CD4-positive, alpha-beta memory T cell (primary cell): ENCODE data around the gene MCM3AP. TPM values are rescaled to one million over a fixed set of nuclear protein-coding genes. Genes with fewer than 3 reads are reported as not detected.

Experiments
- CTCF ChIA-PET: fragments of 350-600 bp; sonication (Branson Sonifier 250); formaldehyde crosslinking; loops from one replicate; lab custom pipeline; 2021; ENCODE audit warnings: inconsistent platforms; ENCODE audit not compliant: partially characterized antibody; lab: Charles Lee
- POLR2A ChIA-PET: fragments of 350-600 bp; sonication (Branson Sonifier 250); formaldehyde crosslinking; loops from one replicate; lab custom pipeline; 2021; ENCODE audit not compliant: partially characterized antibody; lab: Charles Lee
- DNase-seq, 5 donors: peaks; one replicate each; pipeline versions ENCODE4 v3.0.0 to v3.0.0-alpha.2; 2020 to 2022; ENCODE audit warnings: mixed read lengths in 1 of 5
- H3K27ac ChIP-seq: one replicate; pipeline ENCODE4 v1.7.0; 2013; ENCODE audit warnings: low read depth, low read length
- H3K27me3 ChIP-seq: 2 replicates; pipeline ENCODE4 v1.7.0; 2013; ENCODE audit warnings: mild to moderate bottlenecking, low read length, moderate library complexity; ENCODE audit not compliant: insufficient read depth
- H3K36me3 ChIP-seq: 2 replicates; pipeline ENCODE4 v1.7.0; 2013; ENCODE audit warnings: mild to moderate bottlenecking, low read length, moderate library complexity; ENCODE audit not compliant: insufficient read depth
- H3K4me1 ChIP-seq: 2 replicates; pipeline ENCODE4 v1.7.0; 2013; ENCODE audit warnings: mild to moderate bottlenecking, low read length, moderate library complexity; ENCODE audit not compliant: insufficient read depth
- H3K4me3 ChIP-seq, 2 donors: one replicate each; pipeline ENCODE4 v1.7.0; 2013; ENCODE audit warnings: low read length in 2 of 2, mild to moderate bottlenecking in 1 of 2
- H3K9me3 ChIP-seq, 2 donors: one replicate each; pipeline ENCODE4 v1.7.0; 2013; ENCODE audit warnings: low read length in 2 of 2, control low read depth in 1 of 2; ENCODE audit not compliant: control insufficient read depth in 1 of 2
- H3K27ac Mint-ChIP-seq, 7 donors: one replicate each; pipeline ENCODE4 v1.8.0; 2020 to 2021; ENCODE audit warnings: mixed read lengths in 7 of 7, mild to moderate bottlenecking in 6 of 7, inconsistent platforms in 3 of 7, moderate library complexity in 3 of 7
- H3K27me3 Mint-ChIP-seq, 2 donors: one replicate each; pipeline ENCODE4 v1.8.0; 2020 to 2021; ENCODE audit warnings: mixed read lengths in 2 of 2
- H3K36me3 Mint-ChIP-seq, 2 donors: one replicate each; pipeline ENCODE4 v1.8.0; 2020 to 2021; ENCODE audit warnings: mixed read lengths in 2 of 2, inconsistent platforms in 1 of 2, mild to moderate bottlenecking in 1 of 2
- H3K4me1 Mint-ChIP-seq, 4 donors: one replicate each; pipeline ENCODE4 v1.8.0; 2020 to 2021; ENCODE audit warnings: mixed read lengths in 4 of 4, mild to moderate bottlenecking in 1 of 4
- H3K4me3 Mint-ChIP-seq, 8 donors: one replicate each; pipeline ENCODE4 v1.8.0; 2020 to 2021; ENCODE audit warnings: mixed read lengths in 8 of 8, mild to moderate bottlenecking in 7 of 8, moderate library complexity in 6 of 8, inconsistent platforms in 3 of 8
- H3K9me3 Mint-ChIP-seq, 8 donors: one replicate each; pipeline ENCODE4 v1.8.0; 2020 to 2021; ENCODE audit warnings: mixed read lengths in 8 of 8, mild to moderate bottlenecking in 5 of 8, inconsistent platforms in 3 of 8, moderate library complexity in 1 of 8
- intact Hi-C: fragments of 100-400 bp; cut with micrococcal nuclease; formaldehyde crosslinking; loops from one replicate; pipeline ENCODE4 v1.15.1; 2023
- polyA plus RNA-seq, 2 donors: library from polyadenylated mRNA; unstranded; fragments of 300-500 nt; fragmentation: Illumina TruSeq; gene quantifications; one replicate each; pipeline ENCODE4 v1.2.3, GENCODE V29; 2021
- total RNA-seq, 2 experiments: library from RNA; stranded (reverse); gene quantifications; one replicate each; pipeline ENCODE4 v1.2.3, GENCODE V29; 2021

MCM3AP gene
- total and polyA plus RNA-seq, 4 experiments from 2014 or later = 14.9 to 168 (median 100) TPM

GRCh38 chr21:46299167-46299566 is 13.8 kb upstream of the MCM3AP start:
- intact Hi-C loops = no loop called here
- Mint-ChIP-seq H3K36me3 (peaks cover 0 to 3% of the 10 kb centered on the region in 2 donors), H3K4me1 (peaks cover 4 to 13% (median 10%) of the 10 kb centered on the region in 4 donors)

GRCh38 chr21:46297338-46298271 is 12.2 kb upstream of the MCM3AP start:
- Mint-ChIP-seq H3K36me3 (no peaks in the 10 kb centered on the region), H3K9me3 (peaks cover 0 to 3% (median 0%) of the 10 kb centered on the region in 8 donors), H3K27me3 (no peaks in the 10 kb centered on the region), H3K27ac (peak overlapping the region in 4 of 7 donors; percentile 32 to 89 (median 73)), H3K4me3 (peak overlapping the region; percentile 66 to 85 (median 80)), H3K4me1 (peaks cover 4 to 13% (median 10%) of the 10 kb centered on the region in 4 donors)
- H3K4me1 ChIP-seq = peaks cover 6% of the 10 kb centered on the region
- no peaks in the 10 kb centered on the region for H3K36me3 ChIP-seq
- ChIA-PET CTCF (interaction anchor here (0.9 kb wide), 1 partner anchor 13 kb away, joined by 3 read pairs; no protein-coding TSS in a partner anchor), POLR2A (interaction anchor here (1.8 kb wide), 1 partner anchor 12 kb away, joined by 9 read pairs; the partner anchor contains the start of genes MCM3AP and YBEY)
- H3K27me3 ChIP-seq = no peaks in the 10 kb centered on the region
- intact Hi-C loops = no loop called here
- H3K27ac ChIP-seq = no peak overlapping the region
- H3K4me3 ChIP-seq = peak overlapping the region in 1 of 2 donors; percentile 32
- H3K9me3 ChIP-seq = no peaks in the 10 kb centered on the region
- peak in 2 of 5 donors; percentile 10 to 13 for DNase-seq

More at GRCh38 chr21:46299167-46299566, 13.8 kb upstream of the MCM3AP start:
- POLR2A ChIA-PET = no interaction called here
- peak overlapping the region in 1 of 8 donors; percentile 49 for H3K4me3 Mint-ChIP-seq
- H3K27ac Mint-ChIP-seq = no peak overlapping the region
- Histone ChIP-seq H3K27ac (no peak overlapping the region), H3K9me3 (no peaks in the 10 kb centered on the region), H3K27me3 (no peaks in the 10 kb centered on the region), H3K36me3 (no peaks in the 10 kb centered on the region), H3K4me3 (no peak overlapping the region), H3K4me1 (peaks cover 6% of the 10 kb centered on the region)
- CTCF ChIA-PET = interaction anchor here (0.9 kb wide), 1 partner anchor 15 kb away, joined by 3 read pairs; no protein-coding TSS in a partner anchor
- no peak for DNase-seq
- no peaks in the 10 kb centered on the region for H3K27me3 Mint-ChIP-seq
- H3K9me3 Mint-ChIP-seq = peaks cover 0 to 3% (median 0%) of the 10 kb centered on the region in 8 donors

GRCh38 chr21:46295996-46296752 is 10.8 kb upstream of the MCM3AP start:
- intact Hi-C loops = loop anchor here (1.0 kb wide), 1 partner anchor 10 kb away; the partner anchor contains the start of gene YBEY
- peak; percentile 33 to 71 (median 55) for DNase-seq
- Histone ChIP-seq H3K4me3 (no peak overlapping the region), H3K9me3 (no peaks in the 10 kb centered on the region), H3K27me3 (no peaks in the 10 kb centered on the region), H3K4me1 (peaks cover 6% of the 10 kb centered on the region), H3K36me3 (peaks cover 7% of the 10 kb centered on the region), H3K27ac (peak overlapping the region; percentile 41)
- peaks cover 6 to 16% (median 10%) of the 10 kb centered on the region in 4 donors for H3K4me1 Mint-ChIP-seq
- peaks cover 0 to 3% (median 0%) of the 10 kb centered on the region in 8 donors for H3K9me3 Mint-ChIP-seq
- H3K27me3 Mint-ChIP-seq = no peaks in the 10 kb centered on the region
- H3K27ac Mint-ChIP-seq = peak overlapping the region in 5 of 7 donors; percentile 57 to 96 (median 77)
- peak overlapping the region in 7 of 8 donors; percentile 28 to 79 (median 76) for H3K4me3 Mint-ChIP-seq
- CTCF ChIA-PET = no interaction called here
- peaks cover 8 to 11% of the 10 kb centered on the region in 2 donors for H3K36me3 Mint-ChIP-seq
- POLR2A ChIA-PET = interaction anchor here (1.1 to 1.8 kb wide), 2 partner anchors 10 to 27 kb away, joined by 4 to 9 read pairs; partner anchors contain the start of genes MCM3AP and YBEY

GRCh38 chr21:46295177-46295770 is 9.9 kb upstream of the MCM3AP start:
- Mint-ChIP-seq H3K9me3 (peaks cover 0 to 3% (median 0%) of the 10 kb centered on the region in 8 donors), H3K4me1 (peaks cover 7 to 18% (median 12%) of the 10 kb centered on the region in 4 donors), H3K27me3 (no peaks in the 10 kb centered on the region), H3K27ac (peak overlapping the region in 3 of 7 donors; percentile 46 to 70 (median 65)), H3K36me3 (peaks cover 8 to 13% of the 10 kb centered on the region in 2 donors), H3K4me3 (peak overlapping the region in 1 of 8 donors; percentile 10)
- ChIA-PET CTCF (no interaction called here), POLR2A (interaction anchor here (1.2 kb wide), 1 partner anchor 10 kb away, joined by 5 read pairs; the partner anchor contains the start of gene MCM3AP)
- no peak overlapping the region for H3K4me3 ChIP-seq
- peaks cover 6% of the 10 kb centered on the region for H3K4me1 ChIP-seq
- no peak for DNase-seq
- H3K9me3 ChIP-seq = no peaks in the 10 kb centered on the region
- intact Hi-C loops = no loop called here
- H3K27ac ChIP-seq = no peak overlapping the region
- H3K27me3 ChIP-seq = no peaks in the 10 kb centered on the region
- H3K36me3 ChIP-seq = peaks cover 7% of the 10 kb centered on the region

GRCh38 chr21:46294647-46295176 is 9.3 kb upstream of the MCM3AP start:
- Mint-ChIP-seq H3K27ac (peak overlapping the region in 3 of 7 donors; percentile 11 to 65 (median 24)), H3K27me3 (no peaks in the 10 kb centered on the region)
- CTCF ChIA-PET = no interaction called here

GRCh38 chr21:46291561-46291960 is 6.2 kb upstream of the MCM3AP start:
- H3K9me3 Mint-ChIP-seq = peaks cover 0 to 3% (median 0%) of the 10 kb centered on the region in 8 donors
- peaks cover 7% of the 10 kb centered on the region for H3K4me1 ChIP-seq
- H3K4me1 Mint-ChIP-seq = peaks cover 18 to 36% (median 28%) of the 10 kb centered on the region in 4 donors
- H3K27ac Mint-ChIP-seq = no peak overlapping the region
- H3K27ac ChIP-seq = no peak overlapping the region
- H3K36me3 Mint-ChIP-seq = peaks cover 17% of the 10 kb centered on the region in 2 donors
- intact Hi-C loops = no loop called here
- no peak for DNase-seq
- no peak overlapping the region for H3K4me3 Mint-ChIP-seq
- H3K27me3 Mint-ChIP-seq = peaks cover 0 to under 1% of the 10 kb centered on the region in 2 donors
- H3K27me3 ChIP-seq = no peaks in the 10 kb centered on the region
- H3K9me3 ChIP-seq = no peaks in the 10 kb centered on the region
- CTCF ChIA-PET = no interaction called here
- no peak overlapping the region for H3K4me3 ChIP-seq
- POLR2A ChIA-PET = no interaction called here
- H3K36me3 ChIP-seq = peaks cover 7% of the 10 kb centered on the region

More at GRCh38 chr21:46294647-46295176, 9.3 kb upstream of the MCM3AP start:
- intact Hi-C loops = no loop called here
- peaks cover 6% of the 10 kb centered on the region for H3K4me1 ChIP-seq
- POLR2A ChIA-PET = interaction anchor here (1.2 kb wide), 1 partner anchor 9 kb away, joined by 5 read pairs; the partner anchor contains the start of gene MCM3AP
- peaks cover 7% of the 10 kb centered on the region for H3K36me3 ChIP-seq
- Mint-ChIP-seq H3K4me1 (peaks cover 9 to 22% (median 15%) of the 10 kb centered on the region in 4 donors), H3K9me3 (peaks cover 0 to 3% (median 0%) of the 10 kb centered on the region in 8 donors), H3K4me3 (no peak overlapping the region), H3K36me3 (peaks cover 10 to 13% of the 10 kb centered on the region in 2 donors)
- H3K9me3 ChIP-seq = no peaks in the 10 kb centered on the region
- no peak for DNase-seq
- H3K4me3 ChIP-seq = no peak overlapping the region
- H3K27me3 ChIP-seq = no peaks in the 10 kb centered on the region
- no peak overlapping the region for H3K27ac ChIP-seq
